ENCODE results near the gene LILRB3. TPM values are rescaled to one million over a fixed set of nuclear protein-coding genes. Genes with fewer than 3 reads are reported as not detected.
"Not testable (repeated sequence)": the region's sequence is repeated elsewhere in the genome, so short reads cannot be mapped to it uniquely, and the experiment has no call there.

LILRB3 gene
- total RNA-seq, 4 donors from 2014 or later, result 7.8 to 18.8 (median 8.3) TPM; not detected in 1

DNA sequence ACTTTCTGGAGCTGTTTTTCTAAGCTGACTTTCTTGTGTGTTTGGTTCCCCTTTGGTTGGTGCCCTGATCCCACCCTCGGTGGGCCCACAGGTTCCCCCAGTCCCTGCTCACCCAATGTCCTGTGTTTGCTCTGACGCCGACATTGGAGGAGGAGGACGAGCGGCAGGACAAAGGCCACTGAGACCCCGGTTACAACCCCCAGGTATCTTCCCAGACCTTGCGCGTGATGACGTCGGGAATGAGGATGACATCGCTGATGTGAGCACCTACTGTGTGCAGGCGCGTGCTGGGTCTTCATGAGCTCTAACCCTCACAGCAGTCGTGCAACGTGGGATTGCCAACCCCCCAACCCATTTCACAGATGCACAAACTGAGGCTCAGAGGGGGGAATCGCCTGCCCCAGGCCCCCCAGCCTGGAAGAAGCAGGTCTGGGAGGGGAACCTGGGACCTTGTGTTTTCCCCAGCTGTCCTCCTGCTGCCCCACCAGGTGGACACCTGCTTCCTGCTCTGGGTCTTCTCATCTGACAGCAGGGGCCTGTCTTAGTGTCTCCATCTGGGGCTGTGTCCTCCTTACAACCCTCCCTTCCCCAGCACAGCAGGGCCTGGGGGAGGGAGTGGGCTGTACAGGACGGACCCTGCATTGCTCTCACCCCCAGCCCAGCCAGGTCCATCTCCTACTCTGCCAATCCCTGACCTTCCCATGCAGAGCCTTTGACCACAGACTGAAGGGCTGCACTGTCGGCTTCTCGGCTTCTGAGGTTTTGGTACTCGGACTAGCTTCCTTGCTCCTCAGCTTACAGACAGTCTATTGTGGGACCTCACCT, 24.5 kb upstream of the LILRB3 start:
- Histone ChIP-seq H3K9me3 (no peaks in the 10 kb centered on the region), H3K27ac (peak overlapping the region in 2 of 4 donors; percentile 49 to 50), H3K4me1 (no peaks in the 10 kb centered on the region), H3K27me3 (peaks cover 0 to 13% (median 0%) of the 10 kb centered on the region in 4 donors), H3K4me3 (no peak overlapping the region), H3K36me3 (no peaks in the 10 kb centered on the region)
- TF ChIP-seq, protein P1, sequence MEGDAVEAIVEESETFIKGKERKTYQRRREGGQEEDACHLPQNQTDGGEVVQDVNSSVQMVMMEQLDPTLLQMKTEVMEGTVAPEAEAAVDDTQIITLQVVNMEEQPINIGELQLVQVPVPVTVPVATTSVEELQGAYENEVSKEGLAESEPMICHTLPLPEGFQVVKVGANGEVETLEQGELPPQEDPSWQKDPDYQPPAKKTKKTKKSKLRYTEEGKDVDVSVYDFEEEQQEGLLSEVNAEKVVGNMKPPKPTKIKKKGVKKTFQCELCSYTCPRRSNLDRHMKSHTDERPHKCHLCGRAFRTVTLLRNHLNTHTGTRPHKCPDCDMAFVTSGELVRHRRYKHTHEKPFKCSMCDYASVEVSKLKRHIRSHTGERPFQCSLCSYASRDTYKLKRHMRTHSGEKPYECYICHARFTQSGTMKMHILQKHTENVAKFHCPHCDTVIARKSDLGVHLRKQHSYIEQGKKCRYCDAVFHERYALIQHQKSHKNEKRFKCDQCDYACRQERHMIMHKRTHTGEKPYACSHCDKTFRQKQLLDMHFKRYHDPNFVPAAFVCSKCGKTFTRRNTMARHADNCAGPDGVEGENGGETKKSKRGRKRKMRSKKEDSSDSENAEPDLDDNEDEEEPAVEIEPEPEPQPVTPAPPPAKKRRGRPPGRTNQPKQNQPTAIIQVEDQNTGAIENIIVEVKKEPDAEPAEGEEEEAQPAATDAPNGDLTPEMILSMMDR (IDR thresholded peaks at IDR 0.05), result no peak
- TF ChIP-seq POLR2A (IDR thresholded peaks at IDR 0.05), result no peak
- WGBS, 2 donors, result 77 to 80% methylated on average over 8 to 20 of the region's 20 CpGs
- DNase-seq, result no peak
- intact Hi-C loops (cut with DNase I), result no loop called here

DNA sequence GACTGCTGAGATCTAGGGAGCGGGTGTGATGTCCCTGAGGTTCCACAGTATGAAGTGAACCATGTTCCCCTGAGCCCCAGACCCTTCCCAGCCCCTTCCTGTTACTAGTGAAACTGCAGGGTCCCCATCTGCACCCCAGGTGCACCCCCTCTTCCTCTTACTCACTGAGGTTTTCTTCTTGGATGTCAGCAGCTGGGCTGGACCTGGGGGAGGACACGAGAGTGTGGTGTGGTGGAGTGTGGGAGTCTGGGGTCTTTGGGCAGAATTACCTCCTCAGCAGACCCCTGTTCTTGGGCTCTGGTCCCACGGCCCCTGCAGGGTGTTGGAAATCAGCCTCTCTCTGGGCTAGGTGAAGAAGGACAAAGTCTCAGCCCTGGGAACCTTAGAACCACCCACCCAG, 23.1 kb upstream of the LILRB3 start:
- Histone ChIP-seq H3K4me1 (no peaks in the 10 kb centered on the region), H3K27ac (no peak overlapping the region), H3K36me3 (no peaks in the 10 kb centered on the region), H3K9me3 (no peaks in the 10 kb centered on the region), H3K27me3 (peaks cover 0 to 8% (median 0%) of the 10 kb centered on the region in 4 donors), H3K4me3 (no peak overlapping the region)
- intact Hi-C loops (cut with DNase I), result no loop called here
- 53 to 61% methylated on average over 2 to 3 of the region's 3 CpGs for WGBS, 2 donors
- TF ChIP-seq POLR2A (IDR thresholded peaks at IDR 0.05), result no peak
- TF ChIP-seq, protein P1 (IDR thresholded peaks at IDR 0.05), result no peak
- DNase-seq, result no peak

DNA sequence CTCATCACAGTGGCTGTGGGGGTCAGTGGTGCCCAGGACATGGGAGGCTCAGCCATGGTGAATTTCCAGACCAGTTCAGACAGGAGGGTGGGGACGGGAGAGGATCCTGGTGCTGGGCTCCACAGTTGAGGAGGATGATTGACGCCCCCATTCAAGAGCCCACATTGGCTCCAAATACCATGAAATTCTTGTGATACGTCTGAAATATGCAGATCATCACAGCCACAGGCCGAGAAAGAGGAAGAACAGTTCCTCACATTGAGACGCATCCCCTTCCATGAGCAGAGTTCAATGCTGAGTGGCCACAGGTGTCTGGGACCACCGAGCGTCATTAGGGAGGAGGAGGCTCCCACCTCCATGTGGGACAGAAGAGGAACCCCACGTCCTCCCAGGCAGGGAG, 21.0 kb upstream of the LILRB3 start:
- H3K36me3 ChIP-seq; H3K4me1 ChIP-seq; H3K9me3 ChIP-seq; H3K27me3 ChIP-seq; H3K4me3 ChIP-seq; DNase-seq; intact Hi-C loops (cut with DNase I); H3K27ac ChIP-seq: not testable (repeated sequence)
- WGBS, 2 donors, result no CpG with 5 or more reads among the region's 8 CpGs

DNA sequence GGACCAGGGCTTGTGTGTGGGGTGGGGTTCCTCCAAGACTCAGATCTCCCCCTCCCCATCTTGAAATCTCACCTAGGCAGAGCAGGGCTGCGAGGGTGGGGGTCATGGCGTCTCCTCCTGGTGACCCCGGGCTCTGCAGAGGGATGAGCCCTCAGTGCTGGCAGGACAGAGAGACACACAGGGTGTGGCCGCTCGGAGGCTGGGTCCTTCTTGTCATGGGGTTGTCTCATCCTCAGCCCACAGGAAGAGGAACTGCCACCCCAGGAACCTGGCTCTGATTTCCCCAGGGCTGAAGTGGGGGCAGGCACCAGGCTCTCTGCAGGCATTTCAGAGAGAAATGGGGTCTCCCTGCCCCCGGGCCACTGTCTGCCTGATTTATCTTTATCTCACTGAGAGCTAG, 19.8 kb upstream of the LILRB3 start, which contains the start of gene LILRA6:
Gene LILRA6, minus strand, starts transcription at position 145 of the 400 bp plus-strand sequence.
- H3K9me3 ChIP-seq; H3K36me3 ChIP-seq; H3K27ac ChIP-seq; H3K4me3 ChIP-seq; intact Hi-C loops (cut with DNase I); DNase-seq; H3K4me1 ChIP-seq; H3K27me3 ChIP-seq: not testable (repeated sequence)
- WGBS, 2 donors, result no CpG with 5 or more reads among the region's 6 CpGs

- H3K27ac ChIP-seq; DNase-seq; H3K4me3 ChIP-seq; H3K4me1 ChIP-seq; intact Hi-C loops (cut with DNase I); H3K36me3 ChIP-seq; H3K9me3 ChIP-seq; H3K27me3 ChIP-seq: not testable (repeated sequence)
- WGBS, 2 donors, result no CpG with 5 or more reads among the region's 4 CpGs
These were observed 19.4 kb upstream of the LILRB3 start for GRCh38 chr19:54242234-54242633.

- H3K4me1 ChIP-seq; DNase-seq; intact Hi-C loops (cut with DNase I); H3K4me3 ChIP-seq; H3K9me3 ChIP-seq; H3K36me3 ChIP-seq; H3K27me3 ChIP-seq; H3K27ac ChIP-seq: not testable (repeated sequence)
- WGBS, 2 donors, result 39% methylated on average over 7 of the region's 22 CpGs; no CpG with 5 or more reads in 1 of the 2 donors
These were observed 17.8 kb upstream of the LILRB3 start for GRCh38 chr19:54240372-54241336.

GRCh38 chr19:54239491-54240371, 16.9 kb upstream of the LILRB3 start:
- DNase-seq, H3K4me1 ChIP-seq, H3K36me3 ChIP-seq, H3K27ac ChIP-seq, H3K9me3 ChIP-seq, H3K4me3 ChIP-seq, H3K27me3 ChIP-seq: not testable (repeated sequence)
- WGBS, 2 donors, result 60 to 70% methylated on average over 2 to 3 of the region's 21 CpGs
- intact Hi-C loops (cut with DNase I), result loop anchor here (10.0 kb wide), 1 partner anchor 75 kb away; no protein-coding TSS in a partner anchor

Measured in esophagus squamous epithelium (tissue), 5 donors.